Psoas muscle (tissue), 7 donors: ENCODE data around the gene CIP2A. TPM values are rescaled to one million over a fixed set of nuclear protein-coding genes. Genes with fewer than 3 reads are reported as not detected.

Source experiments
- polyA plus RNA-seq, 3 donors: library from polyadenylated mRNA; stranded (reverse); fragments of 200-250 nt; gene quantifications; one replicate each; pipeline ENCODE4 v1.2.3, GENCODE V29; 2013
- total RNA-seq, 4 donors: library from RNA; stranded (reverse); fragmentation: NEBNext Ultra II Directional in 2 of 4; extraction: Animal tissue kit (Norgen Biotek cat#: 25700) in 2 of 4; gene quantifications; one replicate each; pipeline versions ENCODE4 v1.2.1 to v1.2.4, GENCODE V29; 2021 to 2023
- donor health status: healthy with polysubstance abuse.
- donor health status: DM: no; HTN: no; CAD: no; lungs with moderate emphysema.
- donor health status: Bipolar disorder and iron deficiency.
- donor health status: healthy.
- donor health status: DM: no; HTN: no; CAD: no.
- donor health status: DM: no; HTN: no; CAD: no.
- donor health status: DM: yes; HTN: yes; CAD: no.

CIP2A gene
- total and polyA plus RNA-seq, 7 donors, result 0.31 to 1.7 (median 0.93) TPM

Other genes with a start within 250 kb of the CIP2A start
- under 1 TPM; 0.08 to 0.67 (median 0.20) TPM for gene MYH15, start 78.8 kb downstream of the CIP2A start, total RNA-seq
- under 1 TPM; 0.01 to 0.08 (median 0.06) TPM for gene MYH15, start 78.8 kb downstream of the CIP2A start, polyA plus RNA-seq
- gene DZIP3, start 284 bp upstream of the CIP2A start, total RNA-seq, result 10 to 100 TPM in 3 of 4 donors, 1 to 10 TPM in 1; 7.6 to 20.8 (median 13.4) TPM
- gene DZIP3, start 284 bp upstream of the CIP2A start, polyA plus RNA-seq, result 1 to 10 TPM; 2.5 to 3.2 (median 2.9) TPM
- not detected for gene RETNLB, start 168.0 kb upstream of the CIP2A start, total RNA-seq
- not detected for gene RETNLB, start 168.0 kb upstream of the CIP2A start, polyA plus RNA-seq
- under 1 TPM in 2 of 4 donors, not detected in 2; 0.14 to 0.15 TPM for gene TRAT1, start 233.3 kb upstream of the CIP2A start, total RNA-seq
- under 1 TPM in 1 of 3 donors, not detected in 2; 0.03 TPM for gene TRAT1, start 233.3 kb upstream of the CIP2A start, polyA plus RNA-seq